Measurements from ENCODE around the gene OCIAD2. TPM values are rescaled to one million over a fixed set of nuclear protein-coding genes. Genes with fewer than 3 reads are reported as not detected.
"Not testable (repeated sequence)": the region's sequence is repeated elsewhere in the genome, so short reads cannot be mapped to it uniquely, and the experiment has no call there.

Gene OCIAD2
- total RNA-seq, 3 donors from 2014 or later, result 34.0 to 110 (median 67.1) TPM

- DNase-seq, result no peak
- Histone ChIP-seq H3K4me1 (ENCODE audit: low read depth) (no peaks in the 10 kb centered on the region), H3K4me3 (no peak overlapping the region), H3K9me3 (no peaks in the 10 kb centered on the region), H3K36me3 (ENCODE audit: low read depth) (no peaks in the 10 kb centered on the region)
- intact Hi-C loops (cut with DNase I, micrococcal nuclease), result no loop called here
- TF ChIP-seq CTCF (IDR thresholded peaks at IDR 0.05), result no peak
- ATAC-seq, result no peak
These were observed 52.8 kb downstream of the OCIAD2 start for GRCh38 chr4:48853604-48854394.

GRCh38 chr4:48851651-48852050 lies 54.9 kb downstream of the OCIAD2 start:
- no peak for TF ChIP-seq CTCF (IDR thresholded peaks at IDR 0.05)
- no peak for DNase-seq
- H3K36me3 ChIP-seq (ENCODE audit: low read depth), result no peaks in the 10 kb centered on the region

GRCh38 chr4:48848799-48849198 lies 57.8 kb downstream of the OCIAD2 start:
- H3K9me3 ChIP-seq; intact Hi-C loops (cut with DNase I, micrococcal nuclease); H3K4me1 ChIP-seq (ENCODE audit: low read depth); DNase-seq; ATAC-seq; H3K4me3 ChIP-seq; H3K36me3 ChIP-seq (ENCODE audit: low read depth): not testable (repeated sequence)

More at GRCh38 chr4:48851651-48852050, 54.9 kb downstream of the OCIAD2 start:
- ATAC-seq, result peak; percentile 23
- intact Hi-C loops (cut with DNase I, micrococcal nuclease), result no loop called here
- H3K9me3 ChIP-seq, result no peaks in the 10 kb centered on the region
- H3K4me3 ChIP-seq, result no peak overlapping the region
- no peaks in the 10 kb centered on the region for H3K4me1 ChIP-seq (ENCODE audit: low read depth)

GRCh38 chr4:48844843-48845242 lies 61.7 kb downstream of the OCIAD2 start:
- H3K4me1 ChIP-seq (ENCODE audit: low read depth), result no peaks in the 10 kb centered on the region
- H3K36me3 ChIP-seq (ENCODE audit: low read depth), result no peaks in the 10 kb centered on the region
- ATAC-seq, result no peak
- H3K9me3 ChIP-seq, result no peaks in the 10 kb centered on the region
- no peak for TF ChIP-seq CTCF (IDR thresholded peaks at IDR 0.05)
- intact Hi-C loops (cut with DNase I, micrococcal nuclease), result no loop called here
- H3K4me3 ChIP-seq, result no peak overlapping the region
- no peak for DNase-seq

GRCh38 chr4:48841045-48841827 lies 65.3 kb downstream of the OCIAD2 start:
- no peaks in the 10 kb centered on the region for H3K4me1 ChIP-seq (ENCODE audit: low read depth)
- H3K4me3 ChIP-seq, result no peak overlapping the region
- no peak for DNase-seq
- no peaks in the 10 kb centered on the region for H3K36me3 ChIP-seq (ENCODE audit: low read depth)
- intact Hi-C loops (cut with DNase I, micrococcal nuclease), result no loop called here
- no peak for TF ChIP-seq CTCF (IDR thresholded peaks at IDR 0.05)
- no peak for ATAC-seq
- no peaks in the 10 kb centered on the region for H3K9me3 ChIP-seq

GRCh38 chr4:48836658-48837057 lies 69.9 kb downstream of the OCIAD2 start:
- no peaks in the 10 kb centered on the region for H3K36me3 ChIP-seq (ENCODE audit: low read depth)
- DNase-seq (no peak), ATAC-seq (no peak)
- peaks cover 6% of the 10 kb centered on the region for H3K4me1 ChIP-seq (ENCODE audit: low read depth)
- no peak overlapping the region for H3K4me3 ChIP-seq
- no peaks in the 10 kb centered on the region for H3K9me3 ChIP-seq
- TF ChIP-seq CTCF (IDR thresholded peaks at IDR 0.05), result no peak
- intact Hi-C loops (cut with DNase I, micrococcal nuclease), result no loop called here

All from mucosa of descending colon (tissue), 3 donors.